CD4-positive, alpha-beta T cell treated with Interleukin-10 for 1 hour (primary cell): ENCODE data around the gene NOL6.
"Not testable (repeated sequence)": the region's sequence is repeated elsewhere in the genome, so short reads cannot be mapped to it uniquely, and the experiment has no call there.

ENCODE experiments used
- DNase-seq: peaks from one replicate; pipeline ENCODE4 v3.0.0-alpha.2; 2020

Gene NOL6, protein sequence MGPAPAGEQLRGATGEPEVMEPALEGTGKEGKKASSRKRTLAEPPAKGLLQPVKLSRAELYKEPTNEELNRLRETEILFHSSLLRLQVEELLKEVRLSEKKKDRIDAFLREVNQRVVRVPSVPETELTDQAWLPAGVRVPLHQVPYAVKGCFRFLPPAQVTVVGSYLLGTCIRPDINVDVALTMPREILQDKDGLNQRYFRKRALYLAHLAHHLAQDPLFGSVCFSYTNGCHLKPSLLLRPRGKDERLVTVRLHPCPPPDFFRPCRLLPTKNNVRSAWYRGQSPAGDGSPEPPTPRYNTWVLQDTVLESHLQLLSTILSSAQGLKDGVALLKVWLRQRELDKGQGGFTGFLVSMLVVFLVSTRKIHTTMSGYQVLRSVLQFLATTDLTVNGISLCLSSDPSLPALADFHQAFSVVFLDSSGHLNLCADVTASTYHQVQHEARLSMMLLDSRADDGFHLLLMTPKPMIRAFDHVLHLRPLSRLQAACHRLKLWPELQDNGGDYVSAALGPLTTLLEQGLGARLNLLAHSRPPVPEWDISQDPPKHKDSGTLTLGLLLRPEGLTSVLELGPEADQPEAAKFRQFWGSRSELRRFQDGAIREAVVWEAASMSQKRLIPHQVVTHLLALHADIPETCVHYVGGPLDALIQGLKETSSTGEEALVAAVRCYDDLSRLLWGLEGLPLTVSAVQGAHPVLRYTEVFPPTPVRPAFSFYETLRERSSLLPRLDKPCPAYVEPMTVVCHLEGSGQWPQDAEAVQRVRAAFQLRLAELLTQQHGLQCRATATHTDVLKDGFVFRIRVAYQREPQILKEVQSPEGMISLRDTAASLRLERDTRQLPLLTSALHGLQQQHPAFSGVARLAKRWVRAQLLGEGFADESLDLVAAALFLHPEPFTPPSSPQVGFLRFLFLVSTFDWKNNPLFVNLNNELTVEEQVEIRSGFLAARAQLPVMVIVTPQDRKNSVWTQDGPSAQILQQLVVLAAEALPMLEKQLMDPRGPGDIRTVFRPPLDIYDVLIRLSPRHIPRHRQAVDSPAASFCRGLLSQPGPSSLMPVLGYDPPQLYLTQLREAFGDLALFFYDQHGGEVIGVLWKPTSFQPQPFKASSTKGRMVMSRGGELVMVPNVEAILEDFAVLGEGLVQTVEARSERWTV

DNA sequence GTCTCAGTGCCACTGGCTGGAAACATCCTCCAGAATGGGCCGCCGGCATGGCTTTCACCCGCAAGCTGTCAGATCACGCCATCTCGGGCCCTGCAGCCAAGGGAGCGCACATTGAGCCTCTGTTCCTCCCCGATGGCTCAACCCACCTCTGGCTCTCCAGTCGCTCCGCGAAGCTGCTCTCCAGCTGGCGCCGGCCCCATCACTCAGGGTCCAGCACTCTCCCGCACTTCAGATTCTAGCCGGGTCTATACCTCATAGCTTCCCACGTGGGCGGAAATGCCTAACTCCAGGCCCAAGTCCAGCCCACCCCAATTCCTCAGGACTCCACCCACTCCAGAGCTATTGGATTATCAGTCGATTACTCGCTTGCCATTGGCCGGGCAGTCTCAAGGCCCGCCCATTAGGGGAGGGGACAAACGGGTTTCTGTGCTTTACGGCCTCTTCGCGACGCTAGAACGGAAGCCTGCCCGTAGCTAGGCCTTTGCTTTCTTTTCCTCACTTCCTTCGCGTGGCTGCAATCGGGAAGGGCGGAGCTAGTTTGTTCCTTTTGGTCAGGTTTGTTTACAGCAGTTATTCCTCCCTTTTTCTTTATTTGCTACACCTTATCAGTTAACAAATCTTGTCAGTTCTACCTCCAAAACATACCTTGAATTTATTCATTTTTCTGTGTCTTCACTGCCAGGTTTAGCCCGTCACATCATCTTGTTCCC is at the start of gene NOL6:
Gene NOL6, minus strand, starts transcription at position 282 of the 710 bp plus-strand sequence. Its CDS starts 82 bp downstream, at position 200.
- DNase-seq = peak; percentile 99

- not testable (repeated sequence) for DNase-seq
Measured at GRCh38 chr9:33521861-33522260, 48.1 kb upstream of the NOL6 start.

GRCh38 chr9:33517934-33518577 is 44.3 kb upstream of the NOL6 start:
- DNase-seq = not testable (repeated sequence)

- DNase-seq = peak; percentile 22
Measured at GRCh38 chr9:33517373-33517772, 43.6 kb upstream of the NOL6 start.

DNA sequence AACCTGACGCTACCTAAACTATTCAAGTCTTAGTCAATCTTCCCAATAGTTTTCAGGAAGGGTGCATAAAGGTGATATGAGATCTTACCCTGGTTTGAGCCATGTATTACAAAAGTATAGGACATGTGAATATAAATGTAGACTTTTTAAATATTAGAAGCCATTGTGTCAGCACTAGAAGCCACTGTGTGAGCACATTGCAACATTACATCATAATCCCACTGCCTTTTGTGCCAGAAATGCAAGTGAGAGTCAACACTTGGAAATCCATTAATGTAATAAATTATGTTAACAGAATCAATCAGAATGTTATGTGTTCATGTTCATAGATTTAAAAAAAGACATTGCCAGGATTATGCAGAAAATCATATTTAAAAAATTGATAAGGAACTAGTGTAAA is 42.7 kb upstream of the NOL6 start:
- not testable (repeated sequence) for DNase-seq

- not testable (repeated sequence) for DNase-seq
Measured at GRCh38 chr9:33515342-33515995, 41.7 kb upstream of the NOL6 start.

- not testable (repeated sequence) for DNase-seq
Measured at GRCh38 chr9:33512535-33512934, 38.8 kb upstream of the NOL6 start.

- not testable (repeated sequence) for DNase-seq
Measured at GRCh38 chr9:33511184-33511517, 37.4 kb upstream of the NOL6 start.

GRCh38 chr9:33510262-33511183 is 36.8 kb upstream of the NOL6 start:
- peak; percentile 27 for DNase-seq

DNA sequence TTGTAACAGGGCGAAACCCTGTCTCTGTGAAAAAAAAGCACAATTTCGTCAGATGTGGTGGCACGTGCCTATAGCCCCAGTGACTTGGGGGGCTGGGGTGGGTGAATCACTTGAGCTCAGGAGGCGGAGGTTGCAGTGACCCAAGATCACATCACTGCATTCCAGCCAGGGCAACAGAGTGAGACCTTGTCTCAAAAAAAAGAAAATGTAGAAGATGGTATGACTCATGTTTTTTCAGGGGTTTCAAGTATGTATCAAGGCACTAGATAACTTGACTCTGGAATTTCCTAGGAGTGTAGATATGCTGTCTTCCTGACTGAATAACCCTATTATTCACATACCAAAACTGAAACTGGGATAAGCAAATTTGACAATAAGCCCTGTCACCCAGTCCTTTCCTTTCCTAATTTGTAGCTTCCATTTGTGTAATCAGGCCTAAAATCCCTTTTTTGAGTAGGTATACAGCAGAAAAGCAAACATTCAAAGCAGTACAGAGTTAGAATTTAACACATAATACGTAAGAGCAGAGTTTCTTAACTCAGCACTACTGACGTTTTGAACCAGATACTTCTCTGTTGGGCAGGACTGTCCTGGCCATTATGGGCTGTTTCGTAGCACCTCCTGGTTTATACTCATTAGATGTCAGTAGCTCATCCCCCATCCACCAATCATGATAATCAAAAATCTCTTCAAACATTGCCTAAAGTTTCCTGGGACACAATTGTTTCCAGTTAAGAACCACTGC is 33.1 kb upstream of the NOL6 start:
- no peak for DNase-seq

- no peak for DNase-seq
Measured at GRCh38 chr9:33498387-33498786, 24.7 kb upstream of the NOL6 start.

DNA sequence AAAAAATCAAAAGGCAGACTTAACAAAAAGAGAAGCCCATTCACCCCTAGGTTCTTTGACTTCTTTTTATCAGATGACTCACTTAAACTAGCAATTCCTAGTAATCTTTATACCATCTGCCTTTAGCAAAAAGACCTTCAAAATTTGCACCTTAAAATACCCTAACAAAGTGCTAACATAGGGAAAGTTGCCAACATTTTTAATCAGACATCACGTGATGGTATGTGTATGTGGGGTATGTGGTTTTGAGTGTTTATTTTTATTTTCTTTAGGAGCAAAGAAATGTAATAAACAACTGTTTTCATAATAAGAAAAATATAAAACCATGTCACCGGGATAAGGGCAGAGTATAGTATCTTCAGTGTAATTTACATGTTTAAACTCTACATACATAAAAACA is 20.1 kb upstream of the NOL6 start:
- DNase-seq = not testable (repeated sequence)

DNA sequence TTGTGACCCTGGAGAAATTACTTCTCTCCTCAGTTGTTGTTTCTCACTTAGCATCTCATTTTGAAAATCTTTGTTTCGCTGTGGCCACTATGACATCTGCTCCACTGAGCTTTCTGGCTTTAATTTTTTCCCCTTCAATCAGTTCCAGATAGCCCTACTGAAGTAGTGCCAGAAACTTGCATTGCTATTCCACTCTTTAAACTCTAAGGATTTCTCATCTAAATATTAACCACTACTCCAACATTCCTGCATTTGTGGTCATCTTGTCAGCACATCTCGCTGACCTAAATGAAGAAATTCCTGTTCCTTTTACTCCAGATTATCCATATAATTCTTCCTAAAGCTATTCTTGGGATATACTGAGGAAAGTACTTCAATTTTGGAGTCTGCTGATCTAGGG is 15.3 kb upstream of the NOL6 start:
- no peak for DNase-seq

- DNase-seq = not testable (repeated sequence)
Measured at GRCh38 chr9:33485312-33485711, 11.6 kb upstream of the NOL6 start.

- DNase-seq = no peak
Measured at GRCh38 chr9:33480976-33481375, 7.3 kb upstream of the NOL6 start.

DNA sequence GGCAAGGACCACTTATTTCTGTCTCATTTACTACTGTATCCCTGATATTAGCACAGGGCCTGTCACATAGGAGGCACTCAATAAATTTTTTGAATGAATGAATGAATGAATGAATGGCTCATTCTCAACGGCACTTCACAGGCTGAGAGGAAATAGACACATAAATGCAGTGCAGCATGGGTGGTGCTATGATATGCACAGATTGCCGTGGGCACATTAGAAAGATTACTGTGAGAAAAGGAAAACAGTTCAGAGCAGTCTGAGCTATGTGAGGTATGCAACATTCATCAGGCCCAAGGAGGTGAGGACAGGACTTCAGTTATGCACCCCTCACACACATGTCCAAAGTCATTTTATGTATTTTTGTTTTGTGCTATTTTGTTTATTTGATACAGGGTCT is 6.4 kb upstream of the NOL6 start:
- no peak for DNase-seq

- no peak for DNase-seq
Measured at GRCh38 chr9:33476503-33476902, 2.8 kb upstream of the NOL6 start.

DNA sequence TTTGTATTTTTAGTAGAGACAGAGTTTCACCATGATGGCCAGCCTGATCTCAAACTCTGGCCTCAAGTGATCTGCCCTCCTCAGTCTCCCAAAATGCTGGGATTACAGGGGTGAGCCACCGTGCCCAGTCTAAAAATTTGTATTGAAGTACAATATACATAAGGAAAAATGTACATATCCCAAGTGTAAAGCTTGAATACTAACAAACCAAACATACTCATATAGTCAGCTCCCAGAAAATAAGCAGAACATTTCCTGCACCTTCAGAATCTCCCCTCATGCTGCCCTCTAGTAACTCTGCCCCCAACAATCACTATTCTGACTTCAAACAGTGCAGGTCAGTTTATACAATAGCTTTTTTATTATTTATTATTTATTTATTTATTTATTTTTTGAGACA is 1.6 kb upstream of the NOL6 start:
- no peak for DNase-seq

DNA sequence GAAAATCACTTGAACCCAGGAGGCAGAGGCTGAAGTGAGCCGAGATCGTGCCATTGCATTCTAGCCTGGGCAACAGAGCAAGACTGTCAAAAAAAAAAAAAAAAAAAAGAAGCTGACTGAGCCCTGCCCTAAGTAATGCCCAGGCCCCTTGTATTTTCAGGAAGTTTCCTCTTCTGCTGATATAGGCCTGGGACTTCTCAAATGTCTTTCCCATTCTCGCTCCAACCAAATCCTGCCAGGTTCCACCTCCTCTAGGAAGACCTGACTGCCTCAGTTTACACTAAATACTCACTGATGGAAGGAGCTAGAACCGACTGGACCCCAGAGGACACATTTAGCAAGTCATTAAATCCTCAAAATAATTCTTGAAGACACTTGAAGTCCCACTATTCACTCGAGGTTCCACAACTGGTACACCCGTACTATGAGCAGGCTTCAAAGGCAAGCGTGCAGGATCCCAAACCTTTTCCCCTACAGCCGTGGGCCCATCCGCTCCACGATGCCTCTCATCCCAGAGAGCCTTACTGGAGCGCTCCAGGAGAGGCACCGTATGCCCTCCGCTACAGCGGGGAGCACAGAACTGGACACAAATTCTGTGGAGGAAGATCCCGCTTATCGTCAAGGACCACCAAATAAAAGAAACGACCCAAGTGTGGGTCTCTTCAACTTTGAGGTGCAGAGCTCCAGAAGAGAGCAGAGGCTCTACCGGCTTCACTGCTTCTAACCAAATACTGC is 676 bp downstream of the NOL6 start:
- no peak for DNase-seq
